IMR-90 (cell line): Measurements from ENCODE around the gene CST9L. TPM values are rescaled to one million over a fixed set of nuclear protein-coding genes. Genes with fewer than 3 reads are reported as not detected.

Experiments
- ATAC-seq: fragments of 200-7000 bp; cut with Tn5 transposase; 2 replicates; pipeline ENCODE4 v1.9.1; 2020; ENCODE audit warnings: low read depth, mild to moderate bottlenecking, moderate library complexity
- BruUV-seq: library from RNA; stranded (reverse); fragments of 400-500 nt; replicated peaks from 2 replicates; lab custom pipeline; 2021; lab: Mats Ljungman, UMichigan
- CTCF ChIA-PET: fragments of 300-600 bp; formaldehyde crosslinking; extraction: SDS; loops from one replicate; lab custom pipeline; 2021; ENCODE audit warnings: antibody characterized with exemption; lab: Yijun Ruan, JAX
- POLR2A ChIA-PET: fragments of 300-600 bp; sonication (Branson Sonifier 250); formaldehyde crosslinking; loops from one replicate; lab custom pipeline; 2022; ENCODE audit warnings: antibody characterized with exemption; ENCODE audit not compliant: unreplicated experiment; lab: Charles Lee
- DNase-seq: peaks from one replicate; pipeline ENCODE4 v3.0.0; 2013
- H2AFZ ChIP-seq: replicated peaks from 2 replicates; pipeline ENCODE3; 2013; ENCODE audit warnings: low read length, mild to moderate bottlenecking; ENCODE audit not compliant: poor library complexity
- H2AK5ac ChIP-seq: 2 replicates; pipeline ENCODE4 v1.6.1; 2013; ENCODE audit warnings: low read depth, low read length, inconsistent platforms
- H2AK9ac ChIP-seq: replicated peaks from 2 replicates; pipeline ENCODE3; 2013; ENCODE audit warnings: mild to moderate bottlenecking, low read depth, low read length, moderate library complexity; ENCODE audit not compliant: poor library complexity
- H2BK120ac ChIP-seq: 2 replicates; pipeline ENCODE4 v1.6.1; 2013; ENCODE audit warnings: low read depth, low read length, inconsistent platforms
- H2BK15ac ChIP-seq: 3 replicates; pipeline ENCODE4 v1.6.1; 2013; ENCODE audit warnings: low read depth, low read length, inconsistent platforms
- H2BK20ac ChIP-seq: 2 replicates; pipeline ENCODE4 v1.6.1; 2013; ENCODE audit warnings: low read depth, mild to moderate bottlenecking, inconsistent platforms, low read length, moderate library complexity
- H2BK5ac ChIP-seq: 2 replicates; pipeline ENCODE4 v1.6.1; 2013; ENCODE audit warnings: mild to moderate bottlenecking, low read depth, low read length, inconsistent platforms; ENCODE audit not compliant: poor library complexity, severe bottlenecking
- H3K14ac ChIP-seq: replicated peaks from 2 replicates; pipeline ENCODE4 v1.6.1; 2013; ENCODE audit warnings: low read depth, low read length, inconsistent platforms
- H3K18ac ChIP-seq: 2 replicates; pipeline ENCODE4 v1.6.1; 2013; ENCODE audit warnings: low read depth, low read length, control low read depth
- H3K23ac ChIP-seq: 2 replicates; pipeline ENCODE4 v1.6.1; 2013; ENCODE audit warnings: low read depth, low read length, inconsistent platforms
- H3K27ac ChIP-seq: 2 replicates; pipeline ENCODE4 v1.5.1; 2013; ENCODE audit warnings: mild to moderate bottlenecking, control low read depth, low read length; ENCODE audit not compliant: insufficient read depth
- H3K27me3 ChIP-seq: 2 replicates; pipeline ENCODE4 v1.6.1; 2013; ENCODE audit warnings: low read length; ENCODE audit not compliant: control insufficient read depth, insufficient read depth
- H3K36me3 ChIP-seq: 2 replicates; pipeline ENCODE4 v1.6.1; 2013; ENCODE audit warnings: low read length, mixed read lengths; ENCODE audit not compliant: control insufficient read depth, insufficient read depth
- H3K4ac ChIP-seq: 2 replicates; pipeline ENCODE4 v1.6.1; 2013; ENCODE audit warnings: low read depth, low read length, inconsistent platforms
- H3K4me1 ChIP-seq: 2 replicates; pipeline ENCODE4 v1.6.1; 2013; ENCODE audit warnings: low read length, mixed read lengths; ENCODE audit not compliant: control insufficient read depth, insufficient read depth
- H3K4me2 ChIP-seq: 2 replicates; pipeline ENCODE4 v1.6.1; 2013; ENCODE audit warnings: low read depth, mild to moderate bottlenecking, control low read depth, low read length, moderate library complexity
- H3K4me3 ChIP-seq: 2 replicates; pipeline ENCODE4 v1.5.1; 2013; ENCODE audit warnings: low read depth, mild to moderate bottlenecking, control low read depth, low read length, moderate library complexity; ENCODE audit not compliant: insufficient read depth
- H3K56ac ChIP-seq: 2 replicates; pipeline ENCODE4 v1.6.1; 2013; ENCODE audit warnings: low read length, inconsistent platforms; ENCODE audit not compliant: insufficient read depth; ENCODE audit errors: extremely low read depth
- H3K79me1 ChIP-seq, 2 experiments: 2 replicates each; pipeline ENCODE4 v1.6.1; 2013; ENCODE audit warnings: low read length in 2 of 2, inconsistent platforms in 1 of 2, low read depth in 1 of 2
- H3K9ac ChIP-seq: 2 replicates; pipeline ENCODE4 v1.6.1; 2013; ENCODE audit warnings: low read depth, low read length, control low read depth
- H3K9me1 ChIP-seq: 2 replicates; pipeline ENCODE4 v1.6.1; 2013; ENCODE audit warnings: low read length, inconsistent platforms; ENCODE audit not compliant: insufficient read depth
- H3K9me3 ChIP-seq: 2 replicates; pipeline ENCODE4 v1.6.1; 2013; ENCODE audit warnings: low read length; ENCODE audit not compliant: control insufficient read depth, insufficient read depth
- H4K20me1 ChIP-seq: 2 replicates; pipeline ENCODE4 v1.6.1; 2013; ENCODE audit warnings: low read length, inconsistent platforms; ENCODE audit not compliant: insufficient read depth
- H4K5ac ChIP-seq: 2 replicates; pipeline ENCODE4 v1.6.1; 2013; ENCODE audit warnings: mild to moderate bottlenecking, low read depth, low read length, control low read depth
- H4K8ac ChIP-seq, 2 experiments: 2 replicates each; pipeline ENCODE4 v1.6.1; 2013; ENCODE audit warnings: low read depth in 2 of 2, low read length in 2 of 2, control low read depth in 1 of 2, inconsistent platforms in 1 of 2
- H4K91ac ChIP-seq: 2 replicates; pipeline ENCODE4 v1.6.1; 2013; ENCODE audit warnings: low read depth, low read length, inconsistent platforms; ENCODE audit not compliant: insufficient read depth
- BHLHE40 ChIP-seq: fragments of 150-350 bp; IDR thresholded peaks from 2 replicates; pipeline ENCODE4 v1.6.1; 2016; ENCODE audit warnings: mild to moderate bottlenecking, low read depth, low read length
- CEBPB ChIP-seq: IDR thresholded peaks from 2 replicates; pipeline ENCODE4 v1.6.1; 2012; ENCODE audit warnings: low read depth, low read length, improper control_type of control experiment
- MAFK ChIP-seq: IDR thresholded peaks from 2 replicates; pipeline ENCODE4 v1.6.1; 2012; ENCODE audit warnings: low read depth, low read length, improper control_type of control experiment
- MAZ ChIP-seq: IDR thresholded peaks from 2 replicates; pipeline ENCODE4 v1.6.1; 2012; ENCODE audit warnings: low read depth, mild to moderate bottlenecking, low read length, improper control_type of control experiment, moderate library complexity, borderline replicate concordance
- MXI1 ChIP-seq: IDR thresholded peaks from 2 replicates; pipeline ENCODE4 v1.6.1; 2012; ENCODE audit warnings: low read depth, mild to moderate bottlenecking, low read length, moderate library complexity, borderline replicate concordance
- RCOR1 ChIP-seq: IDR thresholded peaks from 2 replicates; pipeline ENCODE4 v1.6.1; 2012; ENCODE audit warnings: mild to moderate bottlenecking, low read length, improper control_type of control experiment; ENCODE audit not compliant: insufficient replicate concordance
- RFX5 ChIP-seq: IDR thresholded peaks from 2 replicates; pipeline ENCODE4 v1.8.0; 2012; ENCODE audit warnings: low read depth, mild to moderate bottlenecking, low read length, moderate library complexity
- SMC3 ChIP-seq: fragments of 150-350 bp; IDR thresholded peaks from 2 replicates; pipeline ENCODE4 v1.6.1; 2016; ENCODE audit warnings: low read depth, mild to moderate bottlenecking, antibody characterized with exemption, low read length, moderate library complexity
- WGBS, 2 experiments: methylation state at CpG; one replicate each; pipeline versions ENCODE4 v1.1.5 to v1.1.7; 2013; ENCODE audit warnings: missing lambda C conversion rate in 2 of 2; ENCODE audit not compliant: insufficient read length in 1 of 2; ENCODE audit errors: extremely low coverage in 2 of 2; 5-methylcytosine and 5-hydroxymethylcytosine counted together
- dilution Hi-C: fragments of 300-500 bp; cut with HindIII; formaldehyde crosslinking; loops from one replicate; pipeline ENCODE4 v1.14.3; 2018; ENCODE audit warnings: low sequenced_read_pairs; ENCODE audit not compliant: unreplicated experiment
- in situ Hi-C: fragments of 300-500 bp; cut with MboI; formaldehyde crosslinking; loops from 3 replicates; pipeline ENCODE4 v1.14.3; 2019; ENCODE audit warnings: low sequenced_read_pairs, inconsistent platforms, mixed read lengths
- intact Hi-C: fragments of 100-400 bp; cut with micrococcal nuclease; formaldehyde crosslinking; loops from 2 replicates; pipeline ENCODE4 v1.10.0; 2022
- polyA plus RNA-seq, 3 experiments: library from polyadenylated mRNA; depleted of rRNA; stranded (reverse); fragments of >200 nt; gene quantifications; 2 replicates each; pipeline ENCODE4 v1.2.3, GENCODE V29; 2012; ENCODE audit warnings: low replicate concordance in 1 of 3
- total RNA-seq: library from RNA; depleted of rRNA; stranded (reverse); fragments of >200 nt; gene quantifications from 2 replicates; pipeline ENCODE4 v1.2.3, GENCODE V29; 2012
- TF ChIP-seq, protein P1 (sequence below): fragments of 150-350 bp; IDR thresholded peaks from 2 replicates; pipeline ENCODE4 v1.6.1; 2017; ENCODE audit warnings: mild to moderate bottlenecking, antibody characterized with exemption, low read length, low read depth
- TF ChIP-seq, protein P2 (sequence below): conservative IDR thresholded peaks from 2 replicates; pipeline ENCODE4 v1.5.1; 2012; ENCODE audit warnings: mild to moderate bottlenecking, low read depth, low read length, improper control_type of control experiment

CST9L gene
- total and polyA plus RNA-seq, 2 of the 4 experiments (the other 2 are of a cell fraction): not detected

DNA sequence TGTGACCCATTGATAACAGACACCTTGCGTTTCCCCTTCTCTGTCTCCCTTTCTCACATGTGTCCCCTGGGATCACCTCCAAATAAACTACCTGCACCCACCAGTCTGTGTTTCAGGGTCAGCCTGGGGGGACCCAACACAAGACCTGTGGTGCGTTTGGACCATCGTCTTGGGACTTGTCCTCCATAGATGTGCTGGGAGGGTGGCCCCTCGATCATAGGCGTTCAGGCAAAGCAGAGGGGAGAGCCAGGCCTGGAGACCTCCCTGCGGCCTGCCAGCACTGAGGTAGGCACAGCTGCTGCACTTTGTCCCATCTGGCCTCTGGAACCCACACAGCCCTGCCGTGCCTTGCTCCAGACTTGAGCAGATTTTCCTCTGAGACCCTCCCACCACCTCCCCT lies 19.3 kb upstream of the CST9L start:
- Histone ChIP-seq H3K4me1 (no peaks in the 10 kb centered on the region), H3K9ac (no peak overlapping the region), H4K20me1 (no peaks in the 10 kb centered on the region), H4K8ac (no peak overlapping the region), H2AK5ac (no peak overlapping the region), H3K4me2 (no peak overlapping the region), H3K9me1 (no peaks in the 10 kb centered on the region), H3K79me1 (no peaks in the 10 kb centered on the region), H3K4me3 (no peak overlapping the region), H4K5ac (no peak overlapping the region), H2AFZ (no peak overlapping the region), H3K27me3 (peaks cover 2% of the 10 kb centered on the region), H3K14ac (no peak overlapping the region), H4K91ac (no peak overlapping the region), H3K18ac (no peak overlapping the region), H3K23ac (no peak overlapping the region), H2BK15ac (no peak overlapping the region), H3K4ac (no peak overlapping the region), H3K27ac (no peak overlapping the region), H2BK120ac (no peak overlapping the region), H3K56ac (no peak overlapping the region), H3K36me3 (no peaks in the 10 kb centered on the region), H2BK20ac (no peak overlapping the region), H3K9me3 (no peaks in the 10 kb centered on the region), H2AK9ac (no peak overlapping the region), H2BK5ac (no peak overlapping the region)
- WGBS, 2 experiments: no CpG with 5 or more reads among the region's 7 CpGs
- ChIA-PET POLR2A (no interaction called here), CTCF (no interaction called here)
- in situ Hi-C loops (no loop called here), intact Hi-C loops (no loop called here), dilution Hi-C loops (no loop called here)
- no TSS peak for BruUV-seq
- DNase-seq (no peak), ATAC-seq (no peak)
- TF ChIP-seq BHLHE40: no peak
- no peak for TF ChIP-seq SMC3
- no peak for TF ChIP-seq MXI1
- TF ChIP-seq, protein P1, sequence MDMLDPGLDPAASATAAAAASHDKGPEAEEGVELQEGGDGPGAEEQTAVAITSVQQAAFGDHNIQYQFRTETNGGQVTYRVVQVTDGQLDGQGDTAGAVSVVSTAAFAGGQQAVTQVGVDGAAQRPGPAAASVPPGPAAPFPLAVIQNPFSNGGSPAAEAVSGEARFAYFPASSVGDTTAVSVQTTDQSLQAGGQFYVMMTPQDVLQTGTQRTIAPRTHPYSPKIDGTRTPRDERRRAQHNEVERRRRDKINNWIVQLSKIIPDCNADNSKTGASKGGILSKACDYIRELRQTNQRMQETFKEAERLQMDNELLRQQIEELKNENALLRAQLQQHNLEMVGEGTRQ: no peak
- TF ChIP-seq RFX5: no peak
- no peak for TF ChIP-seq MAFK
- TF ChIP-seq CEBPB: no peak
- TF ChIP-seq RCOR1: no peak
- no peak for TF ChIP-seq MAZ
- TF ChIP-seq, protein P2, sequence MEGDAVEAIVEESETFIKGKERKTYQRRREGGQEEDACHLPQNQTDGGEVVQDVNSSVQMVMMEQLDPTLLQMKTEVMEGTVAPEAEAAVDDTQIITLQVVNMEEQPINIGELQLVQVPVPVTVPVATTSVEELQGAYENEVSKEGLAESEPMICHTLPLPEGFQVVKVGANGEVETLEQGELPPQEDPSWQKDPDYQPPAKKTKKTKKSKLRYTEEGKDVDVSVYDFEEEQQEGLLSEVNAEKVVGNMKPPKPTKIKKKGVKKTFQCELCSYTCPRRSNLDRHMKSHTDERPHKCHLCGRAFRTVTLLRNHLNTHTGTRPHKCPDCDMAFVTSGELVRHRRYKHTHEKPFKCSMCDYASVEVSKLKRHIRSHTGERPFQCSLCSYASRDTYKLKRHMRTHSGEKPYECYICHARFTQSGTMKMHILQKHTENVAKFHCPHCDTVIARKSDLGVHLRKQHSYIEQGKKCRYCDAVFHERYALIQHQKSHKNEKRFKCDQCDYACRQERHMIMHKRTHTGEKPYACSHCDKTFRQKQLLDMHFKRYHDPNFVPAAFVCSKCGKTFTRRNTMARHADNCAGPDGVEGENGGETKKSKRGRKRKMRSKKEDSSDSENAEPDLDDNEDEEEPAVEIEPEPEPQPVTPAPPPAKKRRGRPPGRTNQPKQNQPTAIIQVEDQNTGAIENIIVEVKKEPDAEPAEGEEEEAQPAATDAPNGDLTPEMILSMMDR: no peak
